ENCODE data around the gene BNC2. TPM values are rescaled to one million over a fixed set of nuclear protein-coding genes. Genes with fewer than 3 reads are reported as not detected.
"Not testable (repeated sequence)": the region's sequence is repeated elsewhere in the genome, so short reads cannot be mapped to it uniquely, and the experiment has no call there.

BNC2 gene
- total RNA-seq, 1 donor from 2014 or later, result not detected

DNA sequence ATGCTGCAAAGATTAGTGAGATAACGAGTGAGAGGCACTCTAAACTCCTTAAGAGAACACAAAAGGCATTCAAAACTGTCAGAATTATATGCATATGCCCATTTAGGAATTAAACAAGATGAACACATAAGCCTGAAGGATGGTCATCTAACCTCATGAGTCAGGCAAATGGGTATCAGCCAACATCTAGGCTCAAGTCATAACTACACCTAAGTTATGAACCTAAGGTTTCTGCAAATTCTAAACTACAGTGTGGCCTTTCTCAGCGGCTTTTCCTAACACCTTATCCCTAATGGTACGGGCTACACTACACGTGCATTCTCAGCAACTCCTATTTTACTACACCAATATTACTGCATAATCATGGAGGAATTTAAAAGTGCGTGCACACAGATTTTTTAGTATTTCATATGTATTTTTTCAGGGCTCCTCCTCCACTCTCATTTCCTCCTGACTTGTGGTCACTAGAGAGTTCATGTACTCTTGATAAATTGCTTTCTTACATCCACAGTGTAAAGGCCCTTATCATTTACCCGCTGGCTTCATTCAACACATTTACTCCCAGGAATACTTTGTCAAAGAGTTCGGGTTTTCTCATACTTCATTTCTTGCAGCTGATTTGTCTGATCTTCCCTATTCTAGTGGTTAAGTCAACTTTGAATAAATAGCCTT, 316.5 kb downstream of the BNC2 start:
- Mint-ChIP-seq H3K27ac (no peak overlapping the region), H3K36me3 (ENCODE audit: low read depth) (no peaks in the 10 kb centered on the region), H3K4me1 (ENCODE audit: low read depth) (no peaks in the 10 kb centered on the region), H3K4me3 (no peak overlapping the region), H3K9me3 (no peaks in the 10 kb centered on the region), H3K27me3 (ENCODE audit: insufficient read depth) (no peaks in the 10 kb centered on the region)
- intact Hi-C loops (cut with micrococcal nuclease), result no loop called here
- no peak for DNase-seq (ENCODE audit: low spot score)

- Mint-ChIP-seq H3K27ac (no peak overlapping the region), H3K27me3 (ENCODE audit: insufficient read depth) (no peaks in the 10 kb centered on the region)
Observed at GRCh38 chr9:16552252-16552651, 318.2 kb downstream of the BNC2 start.

GRCh38 chr9:16551692-16552091, 318.8 kb downstream of the BNC2 start:
- no peaks in the 10 kb centered on the region for H3K27me3 Mint-ChIP-seq (ENCODE audit: insufficient read depth)
- H3K4me3 Mint-ChIP-seq, result no peak overlapping the region
- H3K9me3 Mint-ChIP-seq, result no peaks in the 10 kb centered on the region
- H3K27ac Mint-ChIP-seq, result no peak overlapping the region
- H3K36me3 Mint-ChIP-seq (ENCODE audit: low read depth), result no peaks in the 10 kb centered on the region
- DNase-seq (ENCODE audit: low spot score), result no peak
- H3K4me1 Mint-ChIP-seq (ENCODE audit: low read depth), result no peaks in the 10 kb centered on the region
- intact Hi-C loops (cut with micrococcal nuclease), result no loop called here

More at GRCh38 chr9:16552252-16552651, 318.2 kb downstream of the BNC2 start:
- Mint-ChIP-seq H3K4me3 (no peak overlapping the region), H3K36me3 (ENCODE audit: low read depth) (no peaks in the 10 kb centered on the region), H3K4me1 (ENCODE audit: low read depth) (no peaks in the 10 kb centered on the region), H3K9me3 (no peaks in the 10 kb centered on the region)
- no peak for DNase-seq (ENCODE audit: low spot score)
- intact Hi-C loops (cut with micrococcal nuclease), result no loop called here

DNA sequence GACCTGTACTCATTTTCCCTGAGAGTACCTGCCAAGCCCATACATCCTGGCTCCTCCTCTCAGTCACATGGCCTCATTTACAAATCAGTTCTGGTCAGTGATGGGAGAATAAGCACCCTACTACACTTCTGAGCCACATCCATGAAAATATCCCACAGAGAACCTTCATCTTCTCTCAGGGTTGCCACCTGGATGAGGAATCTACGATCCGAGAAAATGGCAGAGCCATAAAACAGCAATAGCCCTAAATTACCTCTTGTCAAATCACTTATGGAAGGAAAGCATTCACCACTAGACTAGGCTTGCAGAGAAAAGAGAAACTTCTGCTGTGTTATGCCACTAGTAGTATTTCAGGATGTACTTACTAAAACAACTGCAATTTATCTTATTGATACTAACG, 324.8 kb downstream of the BNC2 start:
- Mint-ChIP-seq H3K27me3 (ENCODE audit: insufficient read depth) (peaks cover 4% of the 10 kb centered on the region), H3K9me3 (no peaks in the 10 kb centered on the region), H3K4me3 (no peak overlapping the region), H3K36me3 (ENCODE audit: low read depth) (no peaks in the 10 kb centered on the region), H3K4me1 (ENCODE audit: low read depth) (no peaks in the 10 kb centered on the region), H3K27ac (no peak overlapping the region)
- intact Hi-C loops (cut with micrococcal nuclease), result no loop called here
- no peak for DNase-seq (ENCODE audit: low spot score)

DNA sequence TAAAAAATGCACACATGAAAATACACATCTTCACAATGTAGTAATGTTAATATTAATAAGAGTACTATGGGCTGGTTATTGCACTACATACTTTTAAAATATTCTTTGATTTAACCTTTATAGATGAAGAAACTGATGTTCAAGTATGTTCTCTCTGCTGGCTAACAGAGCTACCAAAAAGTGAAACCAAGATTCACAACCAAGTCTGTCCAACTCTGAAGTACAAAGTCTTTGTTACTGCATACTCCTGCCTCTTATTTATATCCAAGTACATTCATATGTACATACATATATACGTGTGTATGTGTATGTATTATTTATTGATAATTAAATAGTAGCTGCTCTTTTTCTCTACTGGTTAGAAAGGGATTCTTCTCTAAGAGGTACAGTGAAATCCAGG, 325.6 kb downstream of the BNC2 start:
- H3K27me3 Mint-ChIP-seq (ENCODE audit: insufficient read depth), result peaks cover 4% of the 10 kb centered on the region
- intact Hi-C loops (cut with micrococcal nuclease), result no loop called here
- no peak overlapping the region for H3K27ac Mint-ChIP-seq
- no peaks in the 10 kb centered on the region for H3K9me3 Mint-ChIP-seq
- no peaks in the 10 kb centered on the region for H3K4me1 Mint-ChIP-seq (ENCODE audit: low read depth)
- DNase-seq (ENCODE audit: low spot score), result no peak
- no peaks in the 10 kb centered on the region for H3K36me3 Mint-ChIP-seq (ENCODE audit: low read depth)
- no peak overlapping the region for H3K4me3 Mint-ChIP-seq

- Mint-ChIP-seq H3K27ac (no peak overlapping the region), H3K27me3 (ENCODE audit: insufficient read depth) (peaks cover 4% of the 10 kb centered on the region)
- DNase-seq (ENCODE audit: low spot score), result no peak
Observed at GRCh38 chr9:16543686-16544085, 326.8 kb downstream of the BNC2 start.

DNA sequence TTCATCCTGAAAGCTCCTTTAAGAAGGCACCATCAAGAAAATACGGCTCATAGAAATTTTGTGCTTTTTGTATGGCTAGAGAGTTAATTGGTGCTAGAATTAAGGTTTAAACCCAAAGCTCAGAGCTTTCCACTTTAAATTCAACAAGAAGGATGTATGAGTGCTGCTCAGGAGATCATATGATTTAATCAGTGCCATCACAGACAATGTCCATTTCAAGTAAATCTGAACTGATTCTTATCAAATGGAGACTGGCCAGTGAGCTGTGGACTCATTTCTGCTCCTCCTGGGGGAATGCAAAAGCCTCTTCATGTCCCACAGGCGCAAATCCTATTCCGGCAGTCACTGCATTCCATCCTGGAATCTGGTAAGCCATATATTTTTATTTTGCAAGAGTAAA, 327.2 kb downstream of the BNC2 start:
- H3K4me1 Mint-ChIP-seq (ENCODE audit: low read depth), result no peaks in the 10 kb centered on the region
- H3K27me3 Mint-ChIP-seq (ENCODE audit: insufficient read depth), result peaks cover 4% of the 10 kb centered on the region
- no peaks in the 10 kb centered on the region for H3K9me3 Mint-ChIP-seq
- H3K36me3 Mint-ChIP-seq (ENCODE audit: low read depth), result no peaks in the 10 kb centered on the region
- no peak overlapping the region for H3K27ac Mint-ChIP-seq
- H3K4me3 Mint-ChIP-seq, result no peak overlapping the region
- DNase-seq (ENCODE audit: low spot score), result no peak
- intact Hi-C loops (cut with micrococcal nuclease), result no loop called here

More at GRCh38 chr9:16543686-16544085, 326.8 kb downstream of the BNC2 start:
- intact Hi-C loops (cut with micrococcal nuclease), result no loop called here
- no peaks in the 10 kb centered on the region for H3K9me3 Mint-ChIP-seq
- H3K4me1 Mint-ChIP-seq (ENCODE audit: low read depth), result no peaks in the 10 kb centered on the region
- H3K36me3 Mint-ChIP-seq (ENCODE audit: low read depth), result no peaks in the 10 kb centered on the region
- no peak overlapping the region for H3K4me3 Mint-ChIP-seq

DNA sequence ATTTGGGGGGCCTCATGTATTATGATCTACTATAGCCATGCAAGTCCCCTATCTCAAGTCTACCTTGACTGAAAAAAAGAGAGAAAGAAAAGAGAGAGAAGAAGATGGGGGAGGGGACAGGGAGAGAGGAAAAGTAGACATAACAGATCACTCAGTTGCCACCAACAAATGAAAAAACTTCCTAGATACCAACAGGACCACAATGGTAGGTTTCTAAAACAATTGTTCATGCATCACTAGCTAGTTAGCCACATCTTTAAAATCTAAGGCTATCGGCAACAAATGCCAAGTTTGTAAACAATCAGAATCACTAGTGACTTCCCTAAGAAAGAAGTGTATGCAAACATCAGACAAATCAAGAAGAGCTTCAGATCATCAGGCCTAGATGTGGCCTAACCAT, 328.2 kb downstream of the BNC2 start:
- intact Hi-C loops (cut with micrococcal nuclease), result no loop called here
- peaks cover 4% of the 10 kb centered on the region for H3K27me3 Mint-ChIP-seq (ENCODE audit: insufficient read depth)

GRCh38 chr9:16540743-16541613, 329.5 kb downstream of the BNC2 start:
- H3K27ac Mint-ChIP-seq, result no peak overlapping the region
- intact Hi-C loops (cut with micrococcal nuclease), result no loop called here
- DNase-seq (ENCODE audit: low spot score), result no peak
- H3K36me3 Mint-ChIP-seq (ENCODE audit: low read depth), result no peaks in the 10 kb centered on the region
- no peaks in the 10 kb centered on the region for H3K9me3 Mint-ChIP-seq
- no peaks in the 10 kb centered on the region for H3K4me1 Mint-ChIP-seq (ENCODE audit: low read depth)
- peaks cover 4% of the 10 kb centered on the region for H3K27me3 Mint-ChIP-seq (ENCODE audit: insufficient read depth)
- no peak overlapping the region for H3K4me3 Mint-ChIP-seq

More for the DNA sequence above, 328.2 kb downstream of the BNC2 start:
- Mint-ChIP-seq H3K4me3 (no peak overlapping the region), H3K27ac (no peak overlapping the region), H3K36me3 (ENCODE audit: low read depth) (no peaks in the 10 kb centered on the region), H3K9me3 (no peaks in the 10 kb centered on the region), H3K4me1 (ENCODE audit: low read depth) (no peaks in the 10 kb centered on the region)
- no peak for DNase-seq (ENCODE audit: low spot score)

- intact Hi-C loops (cut with micrococcal nuclease); H3K9me3 Mint-ChIP-seq; H3K4me1 Mint-ChIP-seq (ENCODE audit: low read depth); H3K4me3 Mint-ChIP-seq; H3K27ac Mint-ChIP-seq; H3K27me3 Mint-ChIP-seq (ENCODE audit: insufficient read depth); DNase-seq (ENCODE audit: low spot score); H3K36me3 Mint-ChIP-seq (ENCODE audit: low read depth): not testable (repeated sequence)
Observed at GRCh38 chr9:16539626-16540025, 330.8 kb downstream of the BNC2 start.

- H3K4me1 Mint-ChIP-seq (ENCODE audit: low read depth), result no peaks in the 10 kb centered on the region
- H3K9me3 Mint-ChIP-seq, result no peaks in the 10 kb centered on the region
- H3K4me3 Mint-ChIP-seq, result no peak overlapping the region
- intact Hi-C loops (cut with micrococcal nuclease), result no loop called here
- H3K27me3 Mint-ChIP-seq (ENCODE audit: insufficient read depth), result no peaks in the 10 kb centered on the region
- no peaks in the 10 kb centered on the region for H3K36me3 Mint-ChIP-seq (ENCODE audit: low read depth)
- DNase-seq (ENCODE audit: low spot score), result no peak
- H3K27ac Mint-ChIP-seq, result no peak overlapping the region
Observed at GRCh38 chr9:16535555-16535954, 334.9 kb downstream of the BNC2 start.

GRCh38 chr9:16532681-16533450, 337.6 kb downstream of the BNC2 start:
- H3K9me3 Mint-ChIP-seq, result no peaks in the 10 kb centered on the region
- H3K27ac Mint-ChIP-seq, result no peak overlapping the region
- H3K4me1 Mint-ChIP-seq (ENCODE audit: low read depth), result no peaks in the 10 kb centered on the region
- H3K4me3 Mint-ChIP-seq, result no peak overlapping the region
- no peak for DNase-seq (ENCODE audit: low spot score)
- intact Hi-C loops (cut with micrococcal nuclease), result no loop called here
- H3K36me3 Mint-ChIP-seq (ENCODE audit: low read depth), result no peaks in the 10 kb centered on the region
- no peaks in the 10 kb centered on the region for H3K27me3 Mint-ChIP-seq (ENCODE audit: insufficient read depth)

- intact Hi-C loops (cut with micrococcal nuclease), result no loop called here
- Mint-ChIP-seq H3K36me3 (ENCODE audit: low read depth) (no peaks in the 10 kb centered on the region), H3K27me3 (ENCODE audit: insufficient read depth) (no peaks in the 10 kb centered on the region), H3K4me3 (no peak overlapping the region), H3K4me1 (ENCODE audit: low read depth) (no peaks in the 10 kb centered on the region), H3K9me3 (no peaks in the 10 kb centered on the region), H3K27ac (no peak overlapping the region)
- no peak for DNase-seq (ENCODE audit: low spot score)
Observed at GRCh38 chr9:16532272-16532671, 338.2 kb downstream of the BNC2 start.

All from activated T-helper 1 cell treated with anti-CD3 and anti-CD28 coated beads, Interleukin-12 subunit alpha, Interleukin-12 subunit beta, Interleukin-2, Interleukin-4 antibody, amounts not matched to agents 30 ng/mL and 10 ng/mL and 1 ng/mL, durations not matched to agents 14 hours and 24 hours and 36 hours (primary cell).